SK-N-SH treated with all-trans-retinoic acid at 6 μM for 48 hours (cell line): ENCODE measurements around the gene CMBL.

Experiments
- ARNTL ChIP-seq: fragments of 450-650 bp; formaldehyde crosslinking; IDR thresholded peaks from 2 replicates; pipeline ENCODE4 v1.5.0; 2020; ENCODE audit warnings: low read depth, mild to moderate bottlenecking, moderate library complexity, borderline replicate concordance
- BACH2 ChIP-seq: fragments of 250-450 bp; sonication (Bioruptor Pico); IDR thresholded peaks from 2 replicates; pipeline ENCODE4 v1.9.0; 2021; ENCODE audit warnings: mild to moderate bottlenecking, borderline replicate concordance
- CSDC2 ChIP-seq: fragments of 250-450 bp; sonication (Bioruptor Pico); IDR thresholded peaks from 2 replicates; pipeline ENCODE4 v1.5.0; 2020; ENCODE audit warnings: mild to moderate bottlenecking, moderate library complexity
- PATZ1 ChIP-seq: fragments of 250-450 bp; sonication (Bioruptor Pico); IDR thresholded peaks from 2 replicates; pipeline ENCODE4 v1.8.0; 2020; ENCODE audit warnings: mild to moderate bottlenecking, moderate library complexity, borderline replicate concordance
- RARB ChIP-seq: fragments of 250-450 bp; sonication (Bioruptor Pico); IDR thresholded peaks from 2 replicates; pipeline ENCODE4 v1.8.0; 2021; ENCODE audit warnings: mild to moderate bottlenecking, moderate library complexity
- ZNF8 ChIP-seq: fragments of 450-650 bp; formaldehyde crosslinking; IDR thresholded peaks from 2 replicates; pipeline ENCODE4 v1.5.0; 2020; ENCODE audit warnings: mild to moderate bottlenecking, moderate library complexity

GRCh38 chr5:10315201-10315600 lies 7.5 kb upstream of the CMBL start:
- TF ChIP-seq PATZ1 (CRISPR knock-in tag), result no peak
- no peak for TF ChIP-seq ARNTL (CRISPR knock-in tag)
- no peak for TF ChIP-seq RARB (CRISPR knock-in tag)
- no peak for TF ChIP-seq ZNF8 (CRISPR knock-in tag)
- no peak for TF ChIP-seq BACH2 (CRISPR knock-in tag)
- no peak for TF ChIP-seq CSDC2 (CRISPR knock-in tag)
